ENCODE data around the gene BACE1-AS.

DNA sequence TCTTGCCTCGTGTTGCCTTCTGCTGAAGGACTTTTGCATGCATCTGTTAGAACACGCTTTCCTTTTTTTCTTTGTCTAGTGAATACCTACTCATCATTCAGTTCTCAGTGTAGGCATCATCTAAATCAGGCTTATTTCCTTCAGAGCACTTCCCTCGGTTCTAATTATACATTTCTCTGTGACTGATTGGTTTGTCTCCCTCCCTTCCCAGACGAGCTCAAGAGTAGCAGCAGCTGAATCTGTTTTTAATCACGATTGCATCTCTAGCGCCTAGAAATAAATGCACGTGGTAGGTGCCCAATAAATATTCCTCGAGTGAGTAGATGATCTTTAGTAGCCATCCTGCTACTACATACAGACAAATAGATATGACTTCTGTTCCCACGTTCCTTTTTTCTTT, 42.8 kb downstream of the BACE1-AS start:
- TF ChIP-seq CTCF (IDR thresholded peaks at IDR 0.05; ENCODE audit: insufficient read depth, low read depth, low read length) (no peak), EZH2 (IDR thresholded peaks at IDR 0.05; ENCODE audit: insufficient read depth, low read length) (no peak)

Data from astrocyte (in vitro differentiated cells and primary cell).